Body of pancreas (tissue), 4 donors: ENCODE results near the gene PRR18. TPM values are rescaled to one million over a fixed set of nuclear protein-coding genes. Genes with fewer than 3 reads are reported as not detected.

ENCODE experiments used
- ATAC-seq: fragments of 150-250 bp; one replicate; pipeline ENCODE4 v1.9.1; 2016
- DNase-seq, 4 donors: peaks; one replicate each; pipeline ENCODE4 v3.0.0-alpha.2; 2019
- H3K27ac ChIP-seq, 4 donors: fragments of 200-600 bp; sonication (generic); 1 replicate in 3 of 4; 2 replicates in 1 of 4; pipeline versions ENCODE4 v1.5.1 to v1.6.1; 2016 to 2019; ENCODE audit warnings: mild to moderate bottlenecking in 1 of 4, mixed read lengths in 1 of 4, moderate library complexity in 1 of 4
- H3K27me3 ChIP-seq, 2 donors: fragments of 200-600 bp; sonication (generic); one replicate each; pipeline ENCODE4 v1.6.0; 2016; ENCODE audit warnings: mild to moderate bottlenecking in 1 of 2
- H3K36me3 ChIP-seq, 2 donors: fragments of 200-600 bp; sonication (generic); replicated peaks in 1 of 2; 2 replicates each; pipeline ENCODE4 v1.5.1; 2016; ENCODE audit warnings: low read depth in 2 of 2; ENCODE audit not compliant: insufficient read depth in 1 of 2
- H3K4me1 ChIP-seq: fragments of 200-600 bp; sonication (generic); one replicate; pipeline ENCODE4 v1.6.0; 2016
- H3K4me3 ChIP-seq, 2 donors: fragments of 200-600 bp; sonication (generic); 1 replicate in 1 of 2; 2 replicates in 1 of 2; pipeline ENCODE4 v1.5.1; 2016 to 2019
- H3K9me3 ChIP-seq, 3 donors: fragments of 200-600 bp; sonication (generic); 1 replicate in 2 of 3; 2 replicates in 1 of 3; pipeline ENCODE4 v1.5.1; 2016
- CTCF ChIP-seq, 7 experiments: fragments of 450-650 bp in 4 of 7; fragments of 200-600 bp in 3 of 7; sonication (generic) in 3 of 7; IDR thresholded peaks; one replicate each; pipeline ENCODE4 v1.5.1; 2016 to 2019; ENCODE audit warnings: antibody characterized with exemption in 7 of 7
- POLR2A ChIP-seq, 3 donors: fragments of 450-650 bp; IDR thresholded peaks; one replicate each; pipeline ENCODE4 v1.6.1; 2016; ENCODE audit warnings: antibody characterized with exemption in 3 of 3, mild to moderate bottlenecking in 2 of 3
- WGBS, 2 donors: methylation state at CpG; one replicate each; pipeline ENCODE4 v1.1.5; 2017; 5-methylcytosine and 5-hydroxymethylcytosine counted together
- intact Hi-C: fragments of 100-400 bp; cut with DNase I; formaldehyde crosslinking; loops from one replicate; pipeline ENCODE4 v1.15.1; 2023
- total RNA-seq, 2 donors: library from RNA; depleted of rRNA; stranded (reverse); fragments of >200 nt; gene quantifications; one replicate each; pipeline ENCODE4 v1.1.0, GENCODE V29; 2016

The PRR18 gene
- total RNA-seq, 2 donors from 2014 or later = not detected

- intact Hi-C loops = no loop called here
- no peak for ATAC-seq
- peaks cover 0 to 6% of the 10 kb centered on the region in 2 donors for H3K27me3 ChIP-seq
- no peaks in the 10 kb centered on the region for H3K9me3 ChIP-seq
- TF ChIP-seq CTCF (IDR thresholded peaks at IDR 0.05) (no peak), POLR2A (IDR thresholded peaks at IDR 0.05) (no peak)
- WGBS, 2 donors = 54 to 58% methylated on average over 6 of the region's 6 CpGs
- H3K27ac ChIP-seq = no peak overlapping the region
- no peaks in the 10 kb centered on the region for H3K36me3 ChIP-seq
- no peak overlapping the region for H3K4me3 ChIP-seq
- no peaks in the 10 kb centered on the region for H3K4me1 ChIP-seq
- DNase-seq = no peak
Measured at GRCh38 chr6:166285233-166285632, 23.0 kb downstream of the PRR18 start.

- intact Hi-C loops = no loop called here
- peaks cover 0 to 6% of the 10 kb centered on the region in 2 donors for H3K27me3 ChIP-seq
- H3K9me3 ChIP-seq = no peaks in the 10 kb centered on the region
- no peaks in the 10 kb centered on the region for H3K4me1 ChIP-seq
- DNase-seq (no peak), ATAC-seq (no peak)
- 42 to 60% methylated on average over 5 to 6 of the region's 6 CpGs for WGBS, 2 donors
- no peak overlapping the region for H3K4me3 ChIP-seq
- H3K27ac ChIP-seq = no peak overlapping the region
- TF ChIP-seq CTCF (IDR thresholded peaks at IDR 0.05) (no peak), POLR2A (IDR thresholded peaks at IDR 0.05) (no peak)
- H3K36me3 ChIP-seq = no peaks in the 10 kb centered on the region
Measured at GRCh38 chr6:166284640-166285039, 23.6 kb downstream of the PRR18 start.

GRCh38 chr6:166282394-166283032 is 25.7 kb downstream of the PRR18 start:
- Histone ChIP-seq H3K27me3 (peaks cover 0 to 6% of the 10 kb centered on the region in 2 donors), H3K4me1 (no peaks in the 10 kb centered on the region), H3K9me3 (no peaks in the 10 kb centered on the region), H3K36me3 (no peaks in the 10 kb centered on the region), H3K4me3 (no peak overlapping the region), H3K27ac (no peak overlapping the region)
- WGBS, 2 donors = 39 to 43% methylated on average over 10 to 11 of the region's 11 CpGs
- DNase-seq = peak in 1 of 4 donors; percentile 34
- TF ChIP-seq CTCF (IDR thresholded peaks at IDR 0.05) (no peak), POLR2A (IDR thresholded peaks at IDR 0.05) (no peak)
- no peak for ATAC-seq
- intact Hi-C loops = no loop called here

- peaks cover 0 to 6% of the 10 kb centered on the region in 2 donors for H3K27me3 ChIP-seq
- intact Hi-C loops = no loop called here
Measured at GRCh38 chr6:166281104-166281503, 27.1 kb downstream of the PRR18 start.

GRCh38 chr6:166279393-166279679 is 28.9 kb downstream of the PRR18 start:
- TF ChIP-seq CTCF (IDR thresholded peaks at IDR 0.05) (no peak), POLR2A (IDR thresholded peaks at IDR 0.05) (no peak)
- intact Hi-C loops = no loop called here
- Histone ChIP-seq H3K27ac (no peak overlapping the region), H3K36me3 (no peaks in the 10 kb centered on the region), H3K4me1 (no peaks in the 10 kb centered on the region), H3K9me3 (no peaks in the 10 kb centered on the region), H3K4me3 (no peak overlapping the region), H3K27me3 (peaks cover 0 to 6% of the 10 kb centered on the region in 2 donors)
- ATAC-seq = no peak
- DNase-seq = no peak
- WGBS, 2 donors = 78 to 90% methylated on average over 1 of the region's 1 CpG

More at GRCh38 chr6:166281104-166281503, 27.1 kb downstream of the PRR18 start:
- WGBS, 2 donors = 68 to 80% methylated on average over 9 of the region's 9 CpGs
- no peak overlapping the region for H3K27ac ChIP-seq
- DNase-seq (no peak), ATAC-seq (no peak)
- no peak for TF ChIP-seq POLR2A (IDR thresholded peaks at IDR 0.05)
- no peaks in the 10 kb centered on the region for H3K36me3 ChIP-seq
- no peaks in the 10 kb centered on the region for H3K9me3 ChIP-seq
- no peaks in the 10 kb centered on the region for H3K4me1 ChIP-seq
- H3K4me3 ChIP-seq = no peak overlapping the region
